Gastrocnemius medialis (tissue), 4 donors: ENCODE measurements around the gene RUSF1. TPM values are rescaled to one million over a fixed set of nuclear protein-coding genes. Genes with fewer than 3 reads are reported as not detected.
A peak's percentile ranks its signal among the peaks of the same experiment; 100 is the strongest.

Experiments used
- ATAC-seq, 2 donors: fragments of 150-250 bp; one replicate each; pipeline ENCODE4 v1.9.1; 2016
- DNase-seq, 2 donors: peaks; one replicate each; pipeline ENCODE4 v3.0.0-alpha.2; 2019
- H3K27ac ChIP-seq, 4 donors: fragments of 200-600 bp; sonication (generic); 1 replicate in 1 of 4; 2 replicates in 3 of 4; pipeline ENCODE4 v1.5.1; 2016 to 2018; ENCODE audit warnings: mild to moderate bottlenecking in 2 of 4, moderate library complexity in 1 of 4
- H3K27me3 ChIP-seq, 3 donors: fragments of 200-600 bp; sonication (generic) in 2 of 3; 1 replicate in 1 of 3; 2 replicates in 2 of 3; pipeline versions ENCODE4 v1.5.1 to v1.6.0; 2016 to 2019; ENCODE audit warnings: mild to moderate bottlenecking in 1 of 3, moderate library complexity in 1 of 3
- H3K36me3 ChIP-seq, 2 donors: fragments of 200-600 bp; sonication (generic) in 1 of 2; one replicate each; pipeline ENCODE4 v1.5.1; 2017 to 2018
- H3K4me1 ChIP-seq, 2 donors: fragments of 200-600 bp; sonication (generic) in 1 of 2; one replicate each; pipeline ENCODE4 v1.5.1; 2016 to 2017; ENCODE audit warnings: mild to moderate bottlenecking in 2 of 2
- H3K4me3 ChIP-seq, 4 donors: fragments of 200-600 bp; sonication (generic) in 3 of 4; 1 replicate in 1 of 4; 2 replicates in 3 of 4; pipeline ENCODE4 v1.5.1; 2016 to 2019; ENCODE audit warnings: mild to moderate bottlenecking in 2 of 4
- H3K9me3 ChIP-seq, 3 donors: fragments of 200-600 bp; sonication (generic) in 2 of 3; 1 replicate in 1 of 3; 2 replicates in 2 of 3; pipeline ENCODE4 v1.5.1; 2016 to 2019
- CTCF ChIP-seq, 5 experiments: fragments of 450-650 bp in 3 of 5; fragments of 200-600 bp in 2 of 5; sonication (generic) in 2 of 5; IDR thresholded peaks in 4 of 5; conservative IDR thresholded peaks in 1 of 5; 1 replicate in 4 of 5; 2 replicates in 1 of 5; pipeline ENCODE4 v1.5.1; 2016 to 2019; ENCODE audit warnings: antibody characterized with exemption in 5 of 5, mild to moderate bottlenecking in 3 of 5, moderate library complexity in 3 of 5
- POLR2A ChIP-seq, 2 donors: fragments of 450-650 bp; IDR thresholded peaks; one replicate each; pipeline ENCODE4 v1.6.1; 2017; ENCODE audit warnings: antibody characterized with exemption in 2 of 2, mild to moderate bottlenecking in 2 of 2, moderate library complexity in 2 of 2
- in situ Hi-C, 4 donors: fragments of 200-750 bp; cut with MboI; loops; one replicate each; pipeline versions ENCODE4 v1.15.0 to v1.8.0; 2017; ENCODE audit warnings: low sequenced_read_pairs in 4 of 4
- intact Hi-C: fragments of 100-400 bp; cut with DNase I; formaldehyde crosslinking; loops from one replicate; pipeline ENCODE4 v1.15.1; 2023; ENCODE audit warnings: low total_unique reads
- total RNA-seq, 4 donors: library from RNA; depleted of rRNA; stranded (reverse); fragments of >200 nt; gene quantifications; one replicate each; pipeline versions ENCODE4 v1.1.0 to v1.2.3, GENCODE V29; 2016

Gene RUSF1
- total RNA-seq, 4 donors from 2014 or later, result 6.7 to 15.1 (median 8.5) TPM

DNA sequence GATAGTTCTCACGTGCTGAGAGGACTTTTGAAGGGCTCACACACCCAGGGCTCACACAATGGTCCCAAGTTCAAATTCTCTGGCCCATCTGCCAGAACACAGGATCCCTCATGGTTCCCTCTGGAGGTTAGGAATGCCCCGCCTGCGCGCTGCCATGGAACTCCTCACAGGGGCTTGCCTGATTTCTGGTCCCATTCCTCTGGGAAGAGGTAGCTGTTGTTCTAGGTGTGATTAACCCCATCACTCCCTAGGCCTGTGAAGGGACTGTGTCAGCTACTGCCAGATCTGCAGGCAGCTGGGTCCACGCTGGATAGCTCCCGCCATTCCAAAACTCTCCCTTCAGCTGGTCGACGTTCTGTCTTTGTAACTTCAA lies 51.2 kb downstream of the RUSF1 start:
- peaks cover 0 to 5% of the 10 kb centered on the region in 2 donors for H3K36me3 ChIP-seq
- no peak for ATAC-seq
- no peaks in the 10 kb centered on the region for H3K9me3 ChIP-seq
- peak overlapping the region; percentile 90 to 99 (median 94) for H3K27ac ChIP-seq
- peak overlapping the region; percentile 77 to 90 (median 86) for H3K4me3 ChIP-seq
- intact Hi-C loops (loop anchor here (5.0 kb wide), 2 partner anchors 350 to 425 kb away; partner anchors contain the start of genes BCKDK and STX4), in situ Hi-C loops (loop anchor here in 1 of 4 donors (10.0 kb wide), 1 partner anchor 48 kb away; the partner anchor contains the start of gene RUSF1)
- H3K27me3 ChIP-seq, result no peaks in the 10 kb centered on the region
- DNase-seq, result no peak
- TF ChIP-seq CTCF (IDR thresholded peaks at IDR 0.05 in 4 of 5, conservative IDR thresholded peaks at IDR 0.05 in 1 of 5) (no peak), POLR2A (IDR thresholded peaks at IDR 0.05) (no peak)
- peaks cover 71 to 75% of the 10 kb centered on the region in 2 donors for H3K4me1 ChIP-seq

GRCh38 chr16:31455601-31456314 lies 52.4 kb downstream of the RUSF1 start:
- ATAC-seq (no peak), DNase-seq (peak in 1 of 2 donors; percentile 46)
- Histone ChIP-seq H3K4me3 (peak overlapping the region in 2 of 4 donors; percentile 11 to 18), H3K9me3 (no peaks in the 10 kb centered on the region), H3K4me1 (peaks cover 74 to 76% of the 10 kb centered on the region in 2 donors), H3K27me3 (no peaks in the 10 kb centered on the region), H3K36me3 (no peaks in the 10 kb centered on the region), H3K27ac (peak overlapping the region; percentile 90 to 99 (median 94))
- TF ChIP-seq POLR2A (IDR thresholded peaks at IDR 0.05) (no peak), CTCF (IDR thresholded peaks at IDR 0.05 in 4 of 5, conservative IDR thresholded peaks at IDR 0.05 in 1 of 5) (peak in 1 of 5 experiments; percentile 24)
- intact Hi-C loops (loop anchor here (5.0 kb wide), 2 partner anchors 348 to 423 kb away; partner anchors contain the start of genes BCKDK and STX4), in situ Hi-C loops (loop anchor here in 1 of 4 donors (10.0 kb wide), 1 partner anchor 49 kb away; the partner anchor contains the start of gene RUSF1)

DNA sequence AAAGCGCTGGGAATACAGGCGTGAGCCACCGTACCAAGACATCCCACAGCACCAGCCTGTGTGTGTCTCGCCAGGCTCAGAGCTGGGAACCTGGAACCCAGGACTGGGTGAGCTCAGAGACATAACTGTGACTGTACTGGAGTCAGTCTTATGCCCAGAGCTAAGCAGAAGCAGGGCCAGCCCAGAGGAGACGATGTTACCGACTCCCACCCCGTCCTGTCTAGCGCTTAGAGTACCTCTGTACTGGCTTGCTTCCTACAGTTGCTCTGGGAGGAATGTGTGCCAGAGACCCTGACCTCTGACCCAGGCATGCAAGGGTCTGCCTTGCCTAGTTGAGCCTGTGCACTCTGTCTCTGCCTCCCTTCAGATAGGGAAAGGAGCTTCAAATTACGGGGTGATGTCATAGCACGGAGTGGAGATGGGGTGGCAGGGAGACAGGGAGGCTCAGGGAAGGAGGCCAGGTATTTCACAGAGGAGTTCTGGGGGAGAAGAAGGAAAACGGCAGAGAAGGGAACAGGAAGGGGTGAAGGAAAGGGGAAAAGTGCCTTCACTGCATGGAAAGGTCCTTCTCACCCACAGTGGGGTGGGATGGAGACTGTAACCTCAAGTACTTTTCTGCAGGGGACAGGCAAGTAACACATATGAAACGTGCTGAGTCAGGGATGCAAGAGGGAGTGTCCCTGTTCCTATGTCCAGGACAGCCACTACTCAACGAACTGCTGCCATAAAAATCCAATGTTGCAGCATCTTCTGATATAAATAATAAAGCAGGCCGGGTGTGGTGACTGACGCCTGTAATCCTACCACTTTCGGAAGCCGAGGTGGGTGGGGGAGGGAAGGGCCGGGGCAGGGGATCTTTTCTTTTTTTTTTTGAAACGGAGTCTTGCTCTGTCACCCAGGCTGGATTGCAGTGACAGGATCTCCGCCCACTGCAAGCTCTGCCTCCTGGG lies 54.7 kb downstream of the RUSF1 start:
- in situ Hi-C loops (loop anchor here in 1 of 4 donors (10.0 kb wide), 1 partner anchor 51 kb away; the partner anchor contains the start of gene RUSF1), intact Hi-C loops (loop anchor here (1.0 to 2.0 kb wide), 3 partner anchors 25 to 273 kb away; partner anchors contain the start of genes COX6A2, FUS and TRIM72)
- Histone ChIP-seq H3K9me3 (no peaks in the 10 kb centered on the region), H3K36me3 (no peaks in the 10 kb centered on the region), H3K27ac (peak overlapping the region; percentile 90 to 99 (median 94)), H3K4me3 (peak overlapping the region; percentile 13 to 24 (median 18)), H3K4me1 (peaks cover 65 to 68% of the 10 kb centered on the region in 2 donors), H3K27me3 (no peaks in the 10 kb centered on the region)
- DNase-seq (peak; percentile 82 to 94), ATAC-seq (peak; percentile 77 to 83)
- TF ChIP-seq CTCF (IDR thresholded peaks at IDR 0.05 in 4 of 5, conservative IDR thresholded peaks at IDR 0.05 in 1 of 5) (no peak), POLR2A (IDR thresholded peaks at IDR 0.05) (peak in 1 of 2 donors; percentile 39)

DNA sequence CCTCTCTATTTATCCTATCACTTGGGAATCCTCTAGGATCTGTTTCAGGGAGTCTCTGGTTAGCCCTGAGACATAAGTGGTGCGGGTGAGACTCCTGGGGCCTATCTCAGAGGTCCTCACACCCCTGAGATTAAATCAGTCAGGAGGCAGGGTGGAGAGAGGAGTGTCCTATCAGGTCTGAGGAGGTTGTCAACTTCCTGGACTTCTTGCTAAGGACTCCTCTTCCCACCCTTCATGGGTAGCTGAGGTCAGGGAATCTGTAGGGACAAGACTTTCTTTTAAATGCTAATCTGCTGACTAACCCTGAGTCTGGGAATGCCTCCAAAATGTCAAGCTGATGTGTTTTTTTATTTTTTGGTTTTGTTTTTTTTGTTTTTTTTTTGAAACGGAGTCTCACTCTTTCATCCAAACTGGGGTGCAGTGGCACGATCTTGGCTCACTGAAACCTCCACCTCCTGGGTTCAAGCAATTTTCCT lies 55.5 kb downstream of the RUSF1 start:
- TF ChIP-seq POLR2A (IDR thresholded peaks at IDR 0.05), result no peak
- no peak for TF ChIP-seq CTCF (IDR thresholded peaks at IDR 0.05 in 4 of 5, conservative IDR thresholded peaks at IDR 0.05 in 1 of 5)
- intact Hi-C loops, result loop anchor here (1.0 to 2.0 kb wide), 3 partner anchors 24 to 272 kb away; partner anchors contain the start of genes COX6A2, FUS and TRIM72
- peak in 1 of 2 donors; percentile 18 for ATAC-seq
- H3K9me3 ChIP-seq, result no peaks in the 10 kb centered on the region
- H3K27me3 ChIP-seq, result no peaks in the 10 kb centered on the region
- no peaks in the 10 kb centered on the region for H3K36me3 ChIP-seq
- DNase-seq, result no peak
- peak overlapping the region; percentile 90 to 99 (median 94) for H3K27ac ChIP-seq
- in situ Hi-C loops, result loop anchor here in 1 of 4 donors (10.0 kb wide), 1 partner anchor 52 kb away; the partner anchor contains the start of gene RUSF1
- H3K4me3 ChIP-seq, result peak overlapping the region in 2 of 4 donors; percentile 23 to 24
- H3K4me1 ChIP-seq, result peaks cover 61 to 62% of the 10 kb centered on the region in 2 donors
